Fibroblast of pulmonary artery (primary cell): ENCODE results near the gene C17orf67.

Experiments used
- DNase-seq: peaks from one replicate; pipeline ENCODE4 v3.0.0-alpha.2; 2010; ENCODE audit warnings: low read depth
- H3K4me3 ChIP-seq: replicated peaks from 2 replicates; pipeline ENCODE4 v1.5.1; 2011; ENCODE audit warnings: low read depth, mild to moderate bottlenecking, control low read depth, low read length, moderate library complexity
- CTCF ChIP-seq: IDR thresholded peaks from 2 replicates; pipeline ENCODE4 v1.5.1; 2011; ENCODE audit warnings: mild to moderate bottlenecking, control low read depth, low read length, inconsistent platforms; ENCODE audit errors: missing control alignments

The C17orf67 gene

GRCh38 chr17:56779898-56780777, 53.6 kb downstream of the C17orf67 start:
- DNase-seq = peak; percentile 61
- peak overlapping the region; percentile 47 for H3K4me3 ChIP-seq

GRCh38 chr17:56779322-56779721, 54.4 kb downstream of the C17orf67 start:
- DNase-seq = no peak
- no peak for TF ChIP-seq CTCF
- no peak overlapping the region for H3K4me3 ChIP-seq

More at GRCh38 chr17:56779898-56780777, 53.6 kb downstream of the C17orf67 start:
- peak; percentile 58 for TF ChIP-seq CTCF

- H3K4me3 ChIP-seq = no peak overlapping the region
- no peak for DNase-seq
- TF ChIP-seq CTCF = no peak
These were observed 54.8 kb downstream of the C17orf67 start for GRCh38 chr17:56778898-56779297.

GRCh38 chr17:56777859-56778258, 55.9 kb downstream of the C17orf67 start:
- DNase-seq = peak; percentile 9
- TF ChIP-seq CTCF = no peak
- no peak overlapping the region for H3K4me3 ChIP-seq

GRCh38 chr17:56774650-56775049, 59.1 kb downstream of the C17orf67 start:
- DNase-seq = no peak
- no peak for TF ChIP-seq CTCF
- no peak overlapping the region for H3K4me3 ChIP-seq

GRCh38 chr17:56773124-56773523, 60.6 kb downstream of the C17orf67 start:
- TF ChIP-seq CTCF = no peak

GRCh38 chr17:56772442-56772841, 61.3 kb downstream of the C17orf67 start:
- DNase-seq = no peak
- TF ChIP-seq CTCF = no peak
- H3K4me3 ChIP-seq = no peak overlapping the region

More at GRCh38 chr17:56773124-56773523, 60.6 kb downstream of the C17orf67 start:
- H3K4me3 ChIP-seq = no peak overlapping the region
- DNase-seq = no peak
